Right lobe of liver (tissue), 6 donors: ENCODE results near the gene IGSF6. TPM values are rescaled to one million over a fixed set of nuclear protein-coding genes. Genes with fewer than 3 reads are reported as not detected.

Experiments used
- ATAC-seq, 4 donors: fragments of 200-7000 bp; cut with Tn5 transposase; one replicate each; pipeline ENCODE4 v1.9.1; 2020; ENCODE audit warnings: mild to moderate bottlenecking in 4 of 4, moderate library complexity in 4 of 4
- DNase-seq, 3 donors: peaks; one replicate each; pipeline ENCODE4 v3.0.0-alpha.2; 2020
- H3K27ac ChIP-seq, 3 donors: fragments of 200-600 bp; one replicate each; pipeline ENCODE4 v1.8.0; 2022
- H3K27me3 ChIP-seq, 2 donors: fragments of 200-600 bp; one replicate each; pipeline ENCODE4 v1.8.0; 2022
- H3K36me3 ChIP-seq, 4 donors: fragments of 200-600 bp; sonication (generic) in 1 of 4; one replicate each; pipeline versions ENCODE4 v1.5.1 to v1.8.0; 2017 to 2022; ENCODE audit warnings: control low read depth in 1 of 4
- H3K4me1 ChIP-seq, 4 donors: fragments of 200-600 bp; sonication (generic) in 1 of 4; one replicate each; pipeline versions ENCODE4 v1.5.1 to v1.8.0; 2017 to 2022; ENCODE audit warnings: control low read depth in 1 of 4
- H3K4me3 ChIP-seq, 3 donors: fragments of 200-600 bp; one replicate each; pipeline ENCODE4 v1.8.0; 2022
- H3K9me3 ChIP-seq, 4 donors: fragments of 200-600 bp; sonication (generic) in 1 of 4; one replicate each; pipeline versions ENCODE4 v1.5.1 to v1.8.0; 2017 to 2022; ENCODE audit warnings: control low read depth in 1 of 4
- POLR2A ChIP-seq: fragments of 450-650 bp; IDR thresholded peaks from one replicate; pipeline ENCODE4 v1.6.1; 2017; ENCODE audit warnings: antibody characterized with exemption, mild to moderate bottlenecking
- WGBS: methylation state at CpG from one replicate; pipeline ENCODE4 v1.1.6; 2018; ENCODE audit warnings: low coverage, low lambda C conversion rate; ENCODE audit not compliant: insufficient coverage; ENCODE audit errors: missing lambda C conversion rate; 5-methylcytosine and 5-hydroxymethylcytosine counted together
- intact Hi-C, 2 donors: fragments of 100-400 bp; cut with DNase I; formaldehyde crosslinking; loops; one replicate each; pipeline versions ENCODE4 v1.11.2 to v1.14.1; 2022
- total RNA-seq, 6 experiments: library from RNA; depleted of rRNA in 2 of 6; stranded (reverse); fragments of >200 nt in 2 of 6; fragmentation: NEBNext Ultra II Directional in 3 of 6; extraction: Animal tissue kit (Norgen Biotek cat#: 25700) in 3 of 6; gene quantifications; one replicate each; pipeline versions ENCODE4 v1.1.0 to v1.2.4, GENCODE V29; 2016 to 2023
- TF ChIP-seq, protein P1 (sequence below), 4 donors: fragments of 200-600 bp in 3 of 4; fragments of 450-650 bp in 1 of 4; IDR thresholded peaks; one replicate each; pipeline versions ENCODE4 v1.5.1 to v1.8.0; 2016 to 2022; ENCODE audit warnings: antibody characterized with exemption in 4 of 4, mild to moderate bottlenecking in 2 of 4
- donor health status: DM: no; HTN: yes; CAD: no.
- donor health status: DM: no; HTN: no; CAD: no.
- donor health status: DM: no; HTN: no; CAD: no.
- donor health status: DM: no; HTN: yes; CAD: no.
- donor health status: DM: no; HTN: yes; CAD: no.

Gene IGSF6
- total RNA-seq, 6 experiments from 2014 or later = 1.9 to 20.5 (median 3.4) TPM

DNA sequence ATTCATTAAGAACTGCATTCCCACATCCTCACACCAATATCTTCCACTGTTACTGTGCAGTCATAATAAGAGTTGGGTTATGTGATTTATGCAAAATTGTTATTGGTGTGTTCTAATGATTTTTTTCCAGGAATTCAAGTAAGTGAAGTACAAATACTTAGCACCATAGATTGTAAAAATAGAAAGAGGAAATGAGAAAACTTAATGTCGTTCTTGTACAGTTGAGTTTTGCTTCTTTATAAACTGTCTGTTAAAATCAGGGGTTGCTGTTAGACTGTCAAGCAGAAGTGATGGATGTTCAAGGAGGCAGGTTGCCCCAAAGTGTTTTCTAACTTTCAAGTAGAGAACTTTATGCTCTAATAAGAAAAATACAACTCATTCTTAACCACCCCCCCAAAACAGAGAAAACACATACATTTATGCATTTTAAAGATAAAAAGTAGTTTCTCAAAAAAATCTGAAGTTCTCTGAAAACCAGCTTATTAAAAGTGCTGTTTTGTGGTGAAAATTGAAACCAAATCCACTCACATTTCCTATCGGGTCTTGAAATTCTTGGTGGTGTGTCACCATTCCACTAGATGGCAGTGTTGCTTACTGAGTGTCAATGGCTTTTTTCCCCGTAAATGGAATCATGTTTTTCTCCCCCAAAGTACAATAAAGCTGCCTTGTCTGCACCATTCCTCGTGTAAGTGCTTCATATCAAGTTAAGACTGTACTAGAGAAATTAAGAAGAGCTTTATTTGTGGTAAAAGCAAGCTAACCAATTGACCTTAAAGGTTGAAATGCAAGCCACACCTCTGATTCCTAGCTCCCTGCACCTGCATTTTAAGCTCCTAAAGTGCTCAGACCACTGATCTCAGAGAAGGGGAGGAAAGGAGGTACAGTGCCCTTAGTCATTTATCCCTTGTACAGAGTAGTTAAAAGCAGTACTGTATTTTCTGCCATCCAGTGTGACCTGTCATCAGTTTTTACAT, 4.7 kb upstream of the IGSF6 start:
- H3K9me3 ChIP-seq = no peaks in the 10 kb centered on the region
- no peak for TF ChIP-seq POLR2A
- TF ChIP-seq, protein P1, sequence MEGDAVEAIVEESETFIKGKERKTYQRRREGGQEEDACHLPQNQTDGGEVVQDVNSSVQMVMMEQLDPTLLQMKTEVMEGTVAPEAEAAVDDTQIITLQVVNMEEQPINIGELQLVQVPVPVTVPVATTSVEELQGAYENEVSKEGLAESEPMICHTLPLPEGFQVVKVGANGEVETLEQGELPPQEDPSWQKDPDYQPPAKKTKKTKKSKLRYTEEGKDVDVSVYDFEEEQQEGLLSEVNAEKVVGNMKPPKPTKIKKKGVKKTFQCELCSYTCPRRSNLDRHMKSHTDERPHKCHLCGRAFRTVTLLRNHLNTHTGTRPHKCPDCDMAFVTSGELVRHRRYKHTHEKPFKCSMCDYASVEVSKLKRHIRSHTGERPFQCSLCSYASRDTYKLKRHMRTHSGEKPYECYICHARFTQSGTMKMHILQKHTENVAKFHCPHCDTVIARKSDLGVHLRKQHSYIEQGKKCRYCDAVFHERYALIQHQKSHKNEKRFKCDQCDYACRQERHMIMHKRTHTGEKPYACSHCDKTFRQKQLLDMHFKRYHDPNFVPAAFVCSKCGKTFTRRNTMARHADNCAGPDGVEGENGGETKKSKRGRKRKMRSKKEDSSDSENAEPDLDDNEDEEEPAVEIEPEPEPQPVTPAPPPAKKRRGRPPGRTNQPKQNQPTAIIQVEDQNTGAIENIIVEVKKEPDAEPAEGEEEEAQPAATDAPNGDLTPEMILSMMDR (IDR thresholded peaks at IDR 0.05) = peak; percentile 66 to 91 (median 88)
- 5% methylated on average over 4 of the region's 4 CpGs for WGBS
- DNase-seq = no peak
- H3K4me1 ChIP-seq = peaks cover 0 to 7% (median 0%) of the 10 kb centered on the region in 4 donors
- no peak overlapping the region for H3K27ac ChIP-seq
- H3K27me3 ChIP-seq = no peaks in the 10 kb centered on the region
- H3K36me3 ChIP-seq = peaks cover 0 to 9% (median 0%) of the 10 kb centered on the region in 4 donors
- no peak overlapping the region for H3K4me3 ChIP-seq
- ATAC-seq = peak; percentile 65 to 72 (median 68)
- intact Hi-C loops = no loop called here

DNA sequence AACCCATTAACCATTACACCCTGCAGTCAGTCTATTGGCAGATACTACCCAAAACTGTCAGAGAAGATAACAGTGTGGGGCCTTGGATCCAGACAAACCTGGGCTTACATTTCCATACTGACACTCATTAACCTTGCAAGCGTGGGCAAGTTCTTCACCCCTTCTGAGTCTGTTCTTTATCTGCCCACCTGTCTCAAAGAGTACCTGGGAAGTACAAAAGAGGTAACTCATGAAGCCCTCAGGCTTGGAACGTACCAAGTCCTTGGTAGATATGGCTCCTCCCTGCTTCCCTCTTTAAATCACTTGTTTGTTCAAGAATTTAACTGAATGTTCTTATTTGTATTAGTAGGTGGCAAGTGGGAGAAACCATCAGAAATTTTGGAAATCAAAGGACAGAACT, 2.5 kb upstream of the IGSF6 start:
- intact Hi-C loops = no loop called here
- Histone ChIP-seq H3K9me3 (no peaks in the 10 kb centered on the region), H3K4me1 (peaks cover 0 to 7% (median 0%) of the 10 kb centered on the region in 4 donors), H3K27me3 (no peaks in the 10 kb centered on the region), H3K27ac (no peak overlapping the region), H3K4me3 (no peak overlapping the region), H3K36me3 (peaks cover 0 to 9% (median 0%) of the 10 kb centered on the region in 4 donors)
- TF ChIP-seq, protein P1 (IDR thresholded peaks at IDR 0.05) = no peak
- no peak for TF ChIP-seq POLR2A
- ATAC-seq (no peak), DNase-seq (no peak)
- 93% methylated on average over 2 of the region's 2 CpGs for WGBS

DNA sequence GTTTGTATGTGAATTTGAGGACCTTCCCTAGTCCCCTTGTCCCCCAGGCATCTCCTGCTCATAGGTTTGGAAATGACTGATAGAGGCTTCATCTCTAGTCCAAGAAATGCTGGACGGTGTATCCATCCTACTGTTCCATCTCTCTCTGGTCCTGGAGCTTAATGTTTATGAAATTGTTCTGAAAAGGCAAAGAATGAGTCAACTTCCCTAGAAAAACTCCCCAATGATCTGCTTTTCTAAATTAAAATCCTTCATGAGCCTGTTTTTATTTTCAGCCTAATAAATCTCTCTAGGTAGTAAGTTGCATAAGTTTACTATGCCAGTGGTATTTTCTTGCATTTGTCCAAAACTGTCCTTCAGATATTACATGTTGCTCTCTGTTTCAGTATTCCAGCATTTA, 2.1 kb upstream of the IGSF6 start:
- Histone ChIP-seq H3K4me3 (no peak overlapping the region), H3K4me1 (peaks cover 0 to 7% (median 0%) of the 10 kb centered on the region in 4 donors), H3K36me3 (peaks cover 0 to 9% (median 0%) of the 10 kb centered on the region in 4 donors), H3K9me3 (no peaks in the 10 kb centered on the region), H3K27ac (no peak overlapping the region), H3K27me3 (no peaks in the 10 kb centered on the region)
- no CpG with 5 or more reads among the region's 1 CpG for WGBS
- no peak for TF ChIP-seq POLR2A
- TF ChIP-seq, protein P1 (IDR thresholded peaks at IDR 0.05) = no peak
- ATAC-seq = no peak
- intact Hi-C loops = no loop called here
- DNase-seq = no peak

DNA sequence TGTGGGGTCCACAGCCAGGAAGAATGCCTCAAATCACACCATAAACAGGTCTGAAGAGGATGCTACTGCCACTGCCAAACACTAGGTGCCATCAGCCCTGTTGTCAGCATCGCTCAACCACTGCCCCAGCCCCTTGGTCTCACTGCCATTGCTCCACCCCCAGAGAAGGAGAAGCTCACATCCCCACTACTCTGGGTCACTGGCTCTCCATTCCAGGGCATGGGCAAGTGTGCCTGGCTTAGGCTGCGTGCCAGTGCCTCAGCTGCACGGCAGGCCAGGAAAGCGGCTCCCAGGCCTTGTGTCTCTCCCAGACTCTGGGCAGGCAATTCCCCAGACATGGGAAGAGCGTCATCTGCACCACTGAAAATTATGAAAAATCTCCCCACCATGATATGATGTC, 1.2 kb upstream of the IGSF6 start:
- H3K9me3 ChIP-seq = no peaks in the 10 kb centered on the region
- WGBS = 88% methylated on average over 4 of the region's 5 CpGs
- intact Hi-C loops = no loop called here
- DNase-seq (peak in 1 of 3 donors; percentile 31), ATAC-seq (peak; percentile 34 to 62 (median 46))
- peaks cover 0 to 7% (median 0%) of the 10 kb centered on the region in 4 donors for H3K4me1 ChIP-seq
- no peaks in the 10 kb centered on the region for H3K27me3 ChIP-seq
- H3K36me3 ChIP-seq = peaks cover 0 to 9% (median 0%) of the 10 kb centered on the region in 4 donors
- TF ChIP-seq POLR2A = no peak
- TF ChIP-seq, protein P1 (IDR thresholded peaks at IDR 0.05) = no peak
- H3K27ac ChIP-seq = no peak overlapping the region
- H3K4me3 ChIP-seq = no peak overlapping the region
